ENCODE data around the gene BTBD2. TPM values are rescaled to one million over a fixed set of nuclear protein-coding genes. Genes with fewer than 3 reads are reported as not detected.

Gene BTBD2
- total and polyA plus RNA-seq, 8 donors = 33.9 to 46.4 (median 37.0) TPM

DNA sequence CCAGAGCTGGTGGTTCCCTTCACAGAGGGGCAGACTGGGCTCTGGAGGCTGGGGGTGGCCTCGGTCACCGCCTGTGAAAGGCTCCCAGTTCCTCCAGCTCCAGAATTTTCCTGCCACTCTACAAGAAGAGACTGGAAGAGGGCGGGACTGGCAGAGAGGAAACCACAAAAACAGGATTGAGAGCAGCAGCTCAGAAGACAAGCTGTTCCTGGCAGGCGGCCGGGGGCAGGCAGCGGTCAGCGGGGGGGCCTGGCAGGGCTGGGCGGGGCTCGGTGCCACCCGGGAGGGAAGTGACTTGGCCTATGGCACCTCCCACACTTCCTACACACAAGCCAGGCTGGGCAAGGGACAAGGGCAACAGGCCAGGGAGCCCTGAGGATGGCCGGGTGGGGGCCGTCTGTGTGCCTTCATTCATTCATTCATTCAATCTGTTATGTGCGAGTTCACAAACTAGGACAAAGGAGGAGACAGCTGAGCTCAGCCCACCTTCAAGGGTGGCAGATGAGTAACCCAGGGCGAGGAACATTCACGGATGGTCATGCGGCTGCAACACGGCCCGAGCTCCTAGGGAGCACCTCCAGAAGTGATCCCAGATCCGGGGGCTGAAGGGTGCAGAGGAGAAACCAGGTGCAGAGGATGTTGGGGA, 16.9 kb upstream of the BTBD2 start:
- no peak for TF ChIP-seq CTCF (IDR thresholded peaks at IDR 0.05)
- Histone ChIP-seq H3K4me1 (peaks cover 8 to 13% (median 8%) of the 10 kb centered on the region in 3 donors), H3K4me3 (peak overlapping the region in 2 of 4 donors; percentile 13 to 23), H3K27ac (peak overlapping the region; percentile 90 to 99 (median 94)), H3K27me3 (no peaks in the 10 kb centered on the region), H3K9me3 (no peaks in the 10 kb centered on the region), H3K36me3 (no peaks in the 10 kb centered on the region)
- ATAC-seq (peak; percentile 91 to 97 (median 94)), DNase-seq (peak; percentile 96 to 99 (median 98)), FAIRE-seq (peak; percentile 63)
- intact Hi-C loops (cut with DNase I) = no loop called here
- 4 to 7% methylated on average over 19 of the region's 19 CpGs for WGBS, 2 donors

DNA sequence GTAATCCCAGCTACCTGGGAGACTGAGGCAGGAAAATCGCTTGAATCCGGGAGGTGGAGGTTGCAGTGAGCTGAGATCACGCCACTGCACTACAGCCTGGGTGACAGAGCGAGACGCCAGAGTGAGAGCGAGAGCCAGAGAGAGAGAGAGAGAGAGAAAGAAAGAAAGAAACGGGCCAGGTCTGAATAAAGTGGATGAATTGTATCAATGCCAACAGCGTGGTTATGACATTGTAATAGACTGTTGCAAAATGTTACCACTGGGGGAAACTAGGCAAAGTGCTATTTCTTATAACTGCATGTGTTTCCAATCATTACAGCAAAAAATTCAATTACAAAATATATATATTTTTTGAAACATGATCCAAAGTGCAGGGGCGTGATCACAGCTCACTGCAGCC, 11.8 kb upstream of the BTBD2 start:
- FAIRE-seq (no peak), ATAC-seq (no peak), DNase-seq (no peak)
- Histone ChIP-seq H3K4me1 (peaks cover 8% of the 10 kb centered on the region in 3 donors), H3K36me3 (no peaks in the 10 kb centered on the region), H3K27ac (no peak overlapping the region), H3K9me3 (no peaks in the 10 kb centered on the region), H3K27me3 (no peaks in the 10 kb centered on the region), H3K4me3 (no peak overlapping the region)
- intact Hi-C loops (cut with DNase I) = no loop called here
- 66 to 67% methylated on average over 9 of the region's 9 CpGs for WGBS, 2 donors
- no peak for TF ChIP-seq CTCF (IDR thresholded peaks at IDR 0.05)

DNA sequence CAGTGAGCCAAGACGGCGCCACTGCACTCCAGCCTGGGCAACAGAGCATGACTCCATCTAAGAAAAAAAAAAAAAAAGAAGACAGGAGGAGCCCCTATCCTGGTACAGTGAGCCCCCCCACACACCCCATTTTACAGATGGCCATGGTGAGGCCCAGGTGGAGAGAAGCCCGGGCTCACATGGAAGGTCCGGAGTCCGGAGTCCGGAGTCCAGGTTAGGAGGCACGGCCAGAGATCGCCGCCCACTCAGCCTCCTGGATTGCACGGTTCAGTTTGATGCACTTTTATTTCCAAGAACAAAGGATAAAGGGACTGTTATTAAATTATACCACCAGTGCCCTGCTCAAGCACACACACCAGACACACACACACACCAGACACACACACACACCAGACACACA, 11.3 kb upstream of the BTBD2 start:
- WGBS, 2 donors = 79 to 82% methylated on average over 10 of the region's 10 CpGs
- no peak for FAIRE-seq
- intact Hi-C loops (cut with DNase I) = no loop called here
- no peak for ATAC-seq
- DNase-seq = no peak
- no peak for TF ChIP-seq CTCF (IDR thresholded peaks at IDR 0.05)
- no peaks in the 10 kb centered on the region for H3K9me3 ChIP-seq
- peaks cover 3 to 4% (median 4%) of the 10 kb centered on the region in 3 donors for H3K4me1 ChIP-seq
- H3K36me3 ChIP-seq = no peaks in the 10 kb centered on the region
- H3K4me3 ChIP-seq = no peak overlapping the region
- no peaks in the 10 kb centered on the region for H3K27me3 ChIP-seq
- no peak overlapping the region for H3K27ac ChIP-seq

DNA sequence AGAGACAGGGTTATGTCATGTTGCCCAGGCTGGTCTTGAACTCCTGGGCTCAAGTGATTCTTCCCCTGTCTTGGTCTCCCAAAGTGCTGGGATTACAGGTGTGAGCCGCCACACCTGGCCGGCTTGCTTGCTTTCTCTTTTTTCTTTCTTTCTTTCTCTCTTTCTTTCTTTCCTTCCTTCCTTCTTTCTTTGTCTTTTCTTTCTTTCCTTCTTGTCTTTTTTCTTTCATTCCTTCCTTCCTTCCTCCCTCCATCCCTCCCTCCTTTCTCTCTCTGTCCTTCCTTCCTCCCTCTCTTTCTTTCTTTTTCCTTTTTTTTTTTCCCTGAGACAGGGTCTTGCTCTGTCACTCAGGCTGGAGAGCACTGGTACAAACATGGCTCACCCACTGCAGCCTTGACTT, 6.8 kb upstream of the BTBD2 start:
- FAIRE-seq (no peak), DNase-seq (no peak), ATAC-seq (no peak)
- no peak for TF ChIP-seq CTCF (IDR thresholded peaks at IDR 0.05)
- H3K36me3 ChIP-seq = no peaks in the 10 kb centered on the region
- intact Hi-C loops (cut with DNase I) = loop anchor here in 2 of 3 donors (5.0 kb wide), 2 partner anchors 45 to 50 kb away; no protein-coding TSS in a partner anchor
- no peaks in the 10 kb centered on the region for H3K9me3 ChIP-seq
- no peaks in the 10 kb centered on the region for H3K4me1 ChIP-seq
- 93 to 100% methylated on average over 2 of the region's 2 CpGs for WGBS, 2 donors
- H3K27ac ChIP-seq = no peak overlapping the region
- H3K27me3 ChIP-seq = no peaks in the 10 kb centered on the region
- no peak overlapping the region for H3K4me3 ChIP-seq

DNA sequence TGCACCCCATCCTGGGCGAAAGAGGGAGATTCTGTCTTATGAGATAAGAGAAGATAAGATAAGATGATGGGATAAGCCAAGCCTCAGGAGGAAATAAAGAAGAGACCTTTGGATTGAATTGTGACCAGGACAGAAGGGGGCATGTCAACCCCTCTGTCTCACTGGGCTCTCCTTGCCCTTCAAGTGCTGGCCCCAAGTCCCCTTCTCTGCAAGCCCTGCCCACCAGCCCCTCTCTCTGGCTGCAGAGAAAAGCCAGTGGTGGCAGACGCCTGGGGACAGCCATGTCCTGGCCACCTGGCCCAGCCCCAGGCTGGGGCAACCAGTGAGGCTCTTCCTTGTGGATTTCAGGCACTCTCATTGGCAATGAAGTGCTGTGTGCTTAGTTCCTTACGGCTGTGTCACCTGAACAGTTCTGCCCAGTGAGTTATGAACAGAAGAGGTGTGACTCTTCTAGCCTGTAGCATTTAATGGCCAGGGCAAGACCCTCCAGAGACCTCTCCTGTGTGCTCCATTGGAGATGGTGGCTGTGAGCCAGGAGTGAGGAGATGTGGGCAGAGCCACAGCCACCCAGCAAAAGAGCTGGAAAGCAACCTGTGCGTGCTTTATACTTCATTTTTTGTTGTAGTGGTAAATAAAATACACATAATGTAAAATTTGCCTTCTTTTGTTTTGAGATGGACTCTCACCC, 6.1 kb upstream of the BTBD2 start:
- intact Hi-C loops (cut with DNase I) = loop anchor here in 2 of 3 donors (5.0 kb wide), 2 partner anchors 46 to 51 kb away; no protein-coding TSS in a partner anchor
- 71 to 91% methylated on average over 4 of the region's 4 CpGs for WGBS, 2 donors
- Histone ChIP-seq H3K9me3 (no peaks in the 10 kb centered on the region), H3K27me3 (no peaks in the 10 kb centered on the region), H3K27ac (no peak overlapping the region), H3K4me1 (no peaks in the 10 kb centered on the region), H3K36me3 (no peaks in the 10 kb centered on the region), H3K4me3 (no peak overlapping the region)
- DNase-seq = no peak
- no peak for FAIRE-seq
- no peak for ATAC-seq
- TF ChIP-seq CTCF (IDR thresholded peaks at IDR 0.05) = no peak
